H9 (cell line): Measurements from ENCODE around the gene SLCO2A1. TPM values are rescaled to one million over a fixed set of nuclear protein-coding genes. Genes with fewer than 3 reads are reported as not detected.

Experiments used
- DNase-seq: peaks from one replicate; pipeline ENCODE4 v3.0.0-alpha.2; 2017
- H2AFZ ChIP-seq: one replicate; pipeline ENCODE4 v1.6.1; 2013; ENCODE audit warnings: mild to moderate bottlenecking, low read length, control low read depth, moderate library complexity
- H2AK5ac ChIP-seq: 2 replicates; pipeline ENCODE4 v1.6.1; 2013; ENCODE audit warnings: low read length, control low read depth, mixed read lengths; ENCODE audit not compliant: insufficient read length
- H2BK120ac ChIP-seq: one replicate; pipeline ENCODE4 v1.6.1; 2013; ENCODE audit warnings: low read depth, mild to moderate bottlenecking, low read length, control low read depth, inconsistent platforms; ENCODE audit not compliant: poor library complexity, severe bottlenecking
- H2BK12ac ChIP-seq: 2 replicates; pipeline ENCODE4 v1.6.1; 2013; ENCODE audit warnings: low read length, control low read depth, mixed read lengths, low read depth; ENCODE audit not compliant: insufficient read length
- H2BK15ac ChIP-seq: 2 replicates; pipeline ENCODE4 v1.6.1; 2013; ENCODE audit warnings: low read depth, low read length, control low read depth
- H2BK20ac ChIP-seq: one replicate; pipeline ENCODE4 v1.6.1; 2013; ENCODE audit warnings: low read depth, mild to moderate bottlenecking, low read length, control low read depth, inconsistent platforms; ENCODE audit not compliant: poor library complexity, severe bottlenecking
- H2BK5ac ChIP-seq: 2 replicates; pipeline ENCODE4 v1.6.1; 2013; ENCODE audit warnings: low read length, control low read depth, mixed read lengths; ENCODE audit not compliant: insufficient read length
- H3K14ac ChIP-seq: 2 replicates; pipeline ENCODE4 v1.6.1; 2013; ENCODE audit warnings: low read length, control low read depth; ENCODE audit not compliant: insufficient read depth
- H3K18ac ChIP-seq: 2 replicates; pipeline ENCODE4 v1.6.1; 2013; ENCODE audit warnings: low read depth, mild to moderate bottlenecking, mixed read lengths, low read length, control low read depth; ENCODE audit not compliant: insufficient read length
- H3K23ac ChIP-seq: 2 replicates; pipeline ENCODE4 v1.6.1; 2013; ENCODE audit warnings: low read length, control low read depth, mixed read lengths, low read depth; ENCODE audit not compliant: insufficient read length
- H3K23me2 ChIP-seq: 2 replicates; pipeline ENCODE4 v1.6.1; 2013; ENCODE audit warnings: low read depth, mild to moderate bottlenecking, mixed read lengths, low read length, control low read depth; ENCODE audit not compliant: insufficient read length, poor library complexity, severe bottlenecking
- H3K27ac ChIP-seq: 2 replicates; pipeline ENCODE4 v1.5.1; 2013; ENCODE audit warnings: low read length, control low read depth, mixed read lengths, low read depth; ENCODE audit not compliant: insufficient read length
- H3K27me3 ChIP-seq: 2 replicates; pipeline ENCODE4 v1.6.1; 2013; ENCODE audit warnings: low read length, control low read depth, inconsistent platforms; ENCODE audit not compliant: insufficient read depth
- H3K4ac ChIP-seq: 2 replicates; pipeline ENCODE4 v1.6.1; 2013; ENCODE audit warnings: low read depth, mild to moderate bottlenecking, control low read depth, inconsistent platforms, low read length, moderate library complexity
- H3K4me1 ChIP-seq: 2 replicates; pipeline ENCODE4 v1.6.1; 2013; ENCODE audit warnings: low read length, control low read depth, inconsistent platforms; ENCODE audit not compliant: insufficient read depth
- H3K4me2 ChIP-seq: 2 replicates; pipeline ENCODE4 v1.6.1; 2013; ENCODE audit warnings: low read length, control low read depth, mixed read lengths; ENCODE audit not compliant: insufficient read length, insufficient read depth
- H3K56ac ChIP-seq: 2 replicates; pipeline ENCODE4 v1.6.1; 2013; ENCODE audit warnings: low read depth, mild to moderate bottlenecking, mixed read lengths, low read length, control low read depth; ENCODE audit not compliant: insufficient read length
- H3K79me1 ChIP-seq: 2 replicates; pipeline ENCODE4 v1.6.1; 2013; ENCODE audit warnings: low read depth, mild to moderate bottlenecking, moderate library complexity, low read length, control low read depth, inconsistent platforms; ENCODE audit not compliant: insufficient read depth, poor library complexity, severe bottlenecking
- H3K79me2 ChIP-seq: 2 replicates; pipeline ENCODE4 v1.6.1; 2013; ENCODE audit warnings: low read length, control low read depth, inconsistent platforms; ENCODE audit not compliant: insufficient read depth
- H3K9ac ChIP-seq: 2 replicates; pipeline ENCODE4 v1.6.1; 2013; ENCODE audit warnings: low read length, control low read depth, mixed read lengths; ENCODE audit not compliant: insufficient read length; ENCODE audit errors: extremely low read depth
- H3K9me3 ChIP-seq: one replicate; pipeline ENCODE4 v1.6.1; 2013; ENCODE audit warnings: low read depth, low read length, inconsistent platforms; ENCODE audit not compliant: control insufficient read depth
- H3T11ph ChIP-seq: one replicate; pipeline ENCODE4 v1.6.1; 2013; ENCODE audit warnings: mild to moderate bottlenecking, low read length, control low read depth, inconsistent platforms
- H4K20me1 ChIP-seq: one replicate; pipeline ENCODE4 v1.6.1; 2013; ENCODE audit not compliant: control insufficient read depth, insufficient read length, insufficient read depth
- H4K5ac ChIP-seq: 2 replicates; pipeline ENCODE4 v1.6.1; 2013; ENCODE audit warnings: low read depth, mild to moderate bottlenecking, mixed read lengths, low read length, control low read depth; ENCODE audit not compliant: insufficient read length
- H4K8ac ChIP-seq: replicated peaks from 2 replicates; pipeline ENCODE4 v1.6.1; 2013; ENCODE audit warnings: low read length, control low read depth, mixed read lengths, low read depth; ENCODE audit not compliant: insufficient read length
- H4K91ac ChIP-seq: 2 replicates; pipeline ENCODE4 v1.6.1; 2013; ENCODE audit warnings: low read depth, mild to moderate bottlenecking, moderate library complexity, mixed read lengths, low read length, control low read depth; ENCODE audit not compliant: insufficient read length
- H3K27ac Mint-ChIP-seq, 3 experiments: 2 replicates in 2 of 3; 3 replicates in 1 of 3; pipeline ENCODE4 v1.8.0; 2020 to 2021; ENCODE audit warnings: mixed read lengths in 3 of 3, mild to moderate bottlenecking in 1 of 3, moderate library complexity in 1 of 3
- H3K27me3 Mint-ChIP-seq: 2 replicates; pipeline ENCODE4 v1.8.0; 2021; ENCODE audit warnings: low read depth, mild to moderate bottlenecking, moderate library complexity, mixed read lengths
- H3K36me3 Mint-ChIP-seq, 3 experiments: 2 replicates in 2 of 3; 3 replicates in 1 of 3; pipeline ENCODE4 v1.8.0; 2020 to 2021; ENCODE audit warnings: low read depth in 3 of 3, mixed read lengths in 3 of 3; ENCODE audit not compliant: insufficient read depth in 1 of 3
- H3K4me1 Mint-ChIP-seq, 2 experiments: 2 replicates each; pipeline ENCODE4 v1.8.0; 2020; ENCODE audit warnings: mixed read lengths in 2 of 2
- H3K4me3 Mint-ChIP-seq, 2 experiments: 2 replicates in 1 of 2; 3 replicates in 1 of 2; pipeline ENCODE4 v1.8.0; 2020 to 2021; ENCODE audit warnings: mild to moderate bottlenecking in 2 of 2, mixed read lengths in 2 of 2, moderate library complexity in 1 of 2
- H3K9me3 Mint-ChIP-seq, 2 experiments: 2 replicates in 1 of 2; 3 replicates in 1 of 2; pipeline ENCODE4 v1.8.0; 2020; ENCODE audit warnings: mild to moderate bottlenecking in 2 of 2, mixed read lengths in 2 of 2, moderate library complexity in 1 of 2
- CTCF ChIP-seq: fragments of 200-600 bp; sonication (generic); conservative IDR thresholded peaks from 3 replicates; pipeline ENCODE4 v1.8.0; 2021; ENCODE audit warnings: antibody characterized with exemption, mild to moderate bottlenecking
- WGBS: extraction: QIAGEN DNeasy Blood & Tissue Kit; methylation state at CpG from one replicate; pipeline ENCODE4 v1.1.7; 2013; ENCODE audit warnings: missing lambda C conversion rate, low lambda C conversion rate, mixed read lengths; ENCODE audit not compliant: insufficient read length; ENCODE audit errors: extremely low coverage; 5-methylcytosine and 5-hydroxymethylcytosine counted together
- total RNA-seq: library from RNA; stranded (reverse); gene quantifications from 2 replicates; pipeline ENCODE4 v1.2.1, GENCODE V29; 2021

The SLCO2A1 gene
- total RNA-seq, 1 experiment from 2014 or later: 0.98 TPM

- no peak for DNase-seq
- Mint-ChIP-seq H3K4me3 (no peak overlapping the region), H3K27me3 (peaks cover 11% of the 10 kb centered on the region), H3K4me1 (peaks cover 0 to under 1% of the 10 kb centered on the region in 2 experiments; a peak in 1 of 4 replicates), H3K36me3 (no peaks in the 10 kb centered on the region), H3K9me3 (peaks cover 0 to 3% of the 10 kb centered on the region in 2 experiments; a peak in 3 of 5 replicates), H3K27ac (0 out of 7 replicates have a peak overlapping the region, but pooled peaks of 1 of the 3 experiments have one; percentile 19)
- no peaks in the 10 kb centered on the region for H3K27me3 ChIP-seq
- WGBS: no CpG with 5 or more reads among the region's 4 CpGs
- H3K23ac ChIP-seq: no peak overlapping the region
- H2BK120ac ChIP-seq: no peak overlapping the region
- H3K27ac ChIP-seq: no peak overlapping the region
- no peak overlapping the region for H4K5ac ChIP-seq
- H4K20me1 ChIP-seq: no peaks in the 10 kb centered on the region
- no peak overlapping the region for H2BK5ac ChIP-seq
- no peak overlapping the region for H4K8ac ChIP-seq
- H3K4me2 ChIP-seq: no peak overlapping the region
- H3K9ac ChIP-seq: no peak overlapping the region
- H2BK15ac ChIP-seq: no peak overlapping the region
- no peak overlapping the region for H2BK20ac ChIP-seq
- H3T11ph ChIP-seq: no peak overlapping the region
- H2AK5ac ChIP-seq: no peak overlapping the region
- H3K18ac ChIP-seq: no peak overlapping the region
- H2BK12ac ChIP-seq: no peak overlapping the region
- H3K23me2 ChIP-seq: no peaks in the 10 kb centered on the region
- no peaks in the 10 kb centered on the region for H3K9me3 ChIP-seq
- no peaks in the 10 kb centered on the region for H3K79me1 ChIP-seq
- H3K4me1 ChIP-seq: peaks cover under 1% of the 10 kb centered on the region; the same call in 1 of the 2 replicates
- no peak overlapping the region for H4K91ac ChIP-seq
- no peaks in the 10 kb centered on the region for H3K79me2 ChIP-seq
- no peak overlapping the region for H2AFZ ChIP-seq
- no peak overlapping the region for H3K4ac ChIP-seq
- no peak for TF ChIP-seq CTCF
- H3K56ac ChIP-seq: no peak overlapping the region
- H3K14ac ChIP-seq: 0 out of 2 replicates have a peak overlapping the region, but pooled peaks have one; percentile 54
These were observed 22.6 kb upstream of the SLCO2A1 start for GRCh38 chr3:134052370-134052769.
